ENCODE data around the gene ARL16.

Gene ARL16

DNA sequence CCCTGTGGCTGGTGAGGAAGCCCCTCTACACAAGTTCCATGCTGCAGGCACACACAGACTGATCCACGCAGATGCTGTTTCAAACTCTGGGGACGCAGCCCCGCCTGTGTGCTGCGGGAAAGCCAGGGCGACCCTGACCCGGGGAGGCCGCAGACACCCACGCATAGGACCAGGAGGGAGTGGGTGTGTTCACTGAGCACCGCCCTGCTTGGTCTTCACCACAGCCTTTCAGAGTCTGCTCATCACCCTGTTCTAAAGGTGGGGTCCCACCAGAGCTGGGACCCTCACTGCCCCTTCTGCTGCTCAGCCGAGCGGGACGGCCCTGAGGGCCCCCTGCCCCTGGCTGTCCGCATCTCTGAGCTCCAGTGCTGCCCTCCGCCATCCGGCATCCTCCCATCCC, 39.1 kb downstream of the ARL16 start:
- no peak for DNase-seq (ENCODE audit: low spot score)

DNA sequence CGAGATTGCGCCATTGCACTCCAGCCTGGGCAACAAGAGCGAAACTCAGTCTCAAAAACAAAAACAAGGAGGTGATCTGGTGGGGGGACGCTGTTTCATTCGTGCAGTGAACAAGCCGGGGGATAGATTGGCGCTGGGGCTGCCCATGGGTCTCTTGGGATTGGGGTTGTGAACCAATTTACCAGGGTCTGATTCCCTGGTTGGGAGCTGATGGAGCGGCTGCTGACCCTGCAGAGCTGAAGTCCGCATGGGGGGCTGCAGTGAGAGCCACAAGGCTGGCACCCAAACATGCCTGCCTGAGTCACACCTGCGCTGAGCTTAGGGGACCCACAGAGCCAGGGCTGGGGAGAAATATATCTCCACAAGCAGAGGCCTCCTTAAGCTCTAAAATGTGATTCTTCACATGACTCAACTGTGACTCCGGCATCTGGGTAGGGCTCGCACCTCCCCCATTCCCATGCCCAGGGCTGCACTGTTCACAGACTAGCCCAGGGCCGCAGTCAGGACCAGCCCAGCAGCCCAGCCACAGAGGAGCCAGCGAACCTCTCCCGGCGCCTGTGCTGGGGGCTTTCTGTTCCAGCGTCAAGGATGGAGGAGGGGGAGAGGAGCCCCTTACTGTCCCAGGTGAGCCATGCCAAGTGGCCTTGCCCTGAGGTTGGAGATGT, 41.6 kb downstream of the ARL16 start:
- DNase-seq (ENCODE audit: low spot score), result no peak

DNA sequence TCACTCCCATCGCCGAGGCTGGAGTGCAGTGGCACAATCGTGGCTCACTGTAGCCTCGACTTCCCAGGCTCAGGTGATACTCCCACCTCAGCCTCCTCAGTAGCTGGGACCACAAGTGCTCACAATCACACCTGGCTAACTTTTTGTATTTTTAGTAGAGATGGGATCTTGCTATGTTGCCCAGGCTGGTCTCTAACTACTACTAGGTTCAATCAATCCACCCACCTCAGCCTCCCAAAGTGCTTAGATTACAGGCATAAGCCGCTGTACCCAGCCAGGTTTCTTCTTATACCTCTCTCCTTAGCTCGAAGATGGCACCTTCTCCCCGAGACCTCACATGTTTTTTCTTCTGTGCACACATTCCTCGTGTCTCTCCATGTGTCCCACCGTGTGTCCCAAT, 43.6 kb downstream of the ARL16 start:
- DNase-seq (ENCODE audit: low spot score), result no peak

DNA sequence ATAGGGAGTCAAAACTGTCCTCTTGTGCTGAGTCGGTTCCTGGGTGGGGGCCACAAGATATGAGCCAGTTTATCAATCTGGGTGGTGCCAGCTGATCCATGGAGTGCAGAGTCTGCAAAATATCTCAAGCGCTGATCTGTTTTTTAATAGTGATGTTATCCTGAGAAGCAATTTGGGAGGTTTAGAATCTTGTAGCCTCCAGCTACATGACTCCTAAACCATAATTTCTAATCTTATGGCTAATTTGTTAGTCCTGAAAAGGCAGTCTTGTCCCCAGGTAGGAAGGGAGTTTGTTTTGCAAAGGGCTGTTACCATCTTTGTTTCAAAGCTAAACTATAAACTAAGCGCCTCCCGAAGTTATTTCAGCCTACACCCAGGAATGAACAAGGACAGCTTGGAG, 44.9 kb downstream of the ARL16 start:
- no peak for DNase-seq (ENCODE audit: low spot score)

DNA sequence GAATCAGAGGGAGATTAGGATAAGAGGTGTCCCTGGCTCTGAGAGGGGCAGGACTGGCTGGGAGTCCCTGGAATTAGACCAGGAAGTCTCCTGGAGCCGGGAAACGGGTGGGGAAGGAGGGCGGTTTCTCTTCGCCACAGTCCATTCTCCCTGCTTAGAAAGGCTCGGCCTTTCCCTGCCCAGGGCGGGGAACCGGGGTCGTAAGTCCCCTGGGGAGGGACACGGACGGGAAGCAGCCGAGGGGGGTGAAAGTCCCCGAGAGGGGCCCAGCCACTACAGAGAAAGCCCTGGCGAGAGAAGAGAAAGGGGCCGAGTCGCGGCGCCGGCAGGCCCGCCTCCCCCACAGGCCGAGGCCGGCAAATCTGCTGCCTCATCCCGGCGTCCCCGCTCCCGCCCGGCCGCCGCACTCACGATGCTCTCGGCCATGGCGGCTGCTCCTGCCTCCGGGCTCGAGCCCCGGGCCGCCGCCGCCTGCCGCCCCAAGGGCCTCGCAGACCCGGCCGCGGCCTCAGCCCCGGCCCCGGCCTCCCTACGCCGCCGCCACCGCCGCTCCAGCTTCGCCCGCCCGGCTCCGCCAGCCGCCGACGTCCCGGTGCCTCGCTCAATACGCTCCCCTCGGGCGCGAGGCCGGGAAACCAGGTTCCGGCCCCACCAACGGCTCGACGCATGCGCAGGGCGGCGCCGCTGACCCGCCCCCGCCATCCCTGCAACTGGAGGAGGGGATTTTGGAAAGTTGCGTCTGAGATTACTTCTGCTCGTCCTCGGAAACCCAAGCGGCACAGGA, 46.9 kb downstream of the ARL16 start, which contains the start of the genes NPLOC4 and TSPAN10:
TSS of gene NPLOC4 (minus strand) at position 608 of the 784 bp plus-strand sequence. CDS start at position 426, 182 bp downstream.
TSS of gene TSPAN10 (plus strand) at position 692 of the 784 bp plus-strand sequence. CDS start 5,217 bp downstream, outside the sequence.
- peak; percentile 100 for DNase-seq (ENCODE audit: low spot score)

DNA sequence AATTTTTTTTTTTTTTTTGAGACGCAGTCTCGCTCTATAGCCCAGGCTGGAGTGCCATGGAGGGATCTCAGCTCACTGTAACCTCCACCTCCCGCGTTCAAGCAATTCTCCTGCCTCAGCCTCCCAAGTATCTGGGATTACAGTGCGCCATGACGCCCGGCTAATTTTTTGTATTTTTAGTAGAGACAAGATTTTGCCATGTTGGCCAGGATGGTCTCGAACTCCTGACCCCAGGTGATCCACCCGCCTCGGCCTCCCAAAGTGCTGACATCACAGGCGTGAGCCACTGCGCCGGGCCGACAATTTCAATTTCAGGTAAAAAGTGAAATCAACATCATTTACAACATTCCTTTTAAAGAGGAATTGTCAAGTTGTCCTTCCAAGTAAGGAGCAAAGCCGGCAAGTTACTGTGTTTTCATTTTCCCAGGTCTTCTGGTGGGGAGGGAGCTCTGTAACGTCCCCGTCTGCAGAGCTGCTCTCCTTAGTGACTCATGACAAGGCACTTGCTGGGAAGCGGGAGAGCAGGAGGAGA, 47.6 kb downstream of the ARL16 start:
- no peak for DNase-seq (ENCODE audit: low spot score)

DNA sequence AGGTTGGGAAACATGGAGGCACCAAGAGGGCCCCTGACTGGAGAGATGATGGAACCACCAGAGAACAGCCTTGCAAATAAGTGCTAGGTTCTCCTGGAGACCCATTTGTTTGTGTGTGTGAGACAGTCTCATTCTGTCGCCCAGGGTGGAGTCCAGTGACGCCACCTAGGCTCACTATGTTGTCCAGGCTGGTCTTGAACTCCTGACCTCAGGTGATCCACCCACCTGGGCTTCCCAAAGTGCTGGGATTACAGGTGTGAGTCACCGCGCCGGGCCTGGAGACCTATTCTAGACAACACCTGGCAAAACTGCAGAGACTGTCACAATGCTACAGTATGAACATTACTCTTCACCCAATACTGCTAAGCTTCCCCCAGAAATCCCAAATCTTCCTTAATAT, 48.2 kb downstream of the ARL16 start:
- no peak for DNase-seq (ENCODE audit: low spot score)

DNA sequence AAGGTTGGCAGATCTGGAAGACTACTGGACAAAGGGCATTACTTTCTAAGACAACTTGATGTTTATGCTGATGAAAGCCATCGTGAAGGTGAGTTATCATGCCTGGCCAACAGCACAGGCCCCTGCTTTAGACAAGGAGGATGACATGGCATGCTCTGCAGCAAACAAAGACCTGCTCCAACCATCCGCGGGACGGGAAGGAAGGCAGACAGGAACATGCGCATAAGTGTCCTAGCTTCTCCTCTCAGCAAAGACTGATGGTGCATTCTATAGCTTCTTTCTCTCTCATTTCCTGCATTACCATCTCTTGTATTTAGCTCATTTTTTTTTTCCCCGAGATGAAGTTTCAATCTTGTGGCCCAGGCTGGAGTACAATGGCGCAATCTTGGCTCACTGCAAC, 52.1 kb downstream of the ARL16 start:
- DNase-seq (ENCODE audit: low spot score), result no peak
